Activated CD8-positive, alpha-beta memory T cell treated with anti-CD3 and anti-CD28 coated beads for 24 hours (primary cell): ENCODE measurements around the gene FGD6.
"Not testable (repeated sequence)": the region's sequence is repeated elsewhere in the genome, so short reads cannot be mapped to it uniquely, and the experiment has no call there.

Experiments used
- DNase-seq: peaks from one replicate; pipeline ENCODE4 v3.0.0-alpha.2; 2020

Gene FGD6

GRCh38 chr12:95118138-95118787, 99.0 kb downstream of the FGD6 start:
- no peak for DNase-seq

DNA sequence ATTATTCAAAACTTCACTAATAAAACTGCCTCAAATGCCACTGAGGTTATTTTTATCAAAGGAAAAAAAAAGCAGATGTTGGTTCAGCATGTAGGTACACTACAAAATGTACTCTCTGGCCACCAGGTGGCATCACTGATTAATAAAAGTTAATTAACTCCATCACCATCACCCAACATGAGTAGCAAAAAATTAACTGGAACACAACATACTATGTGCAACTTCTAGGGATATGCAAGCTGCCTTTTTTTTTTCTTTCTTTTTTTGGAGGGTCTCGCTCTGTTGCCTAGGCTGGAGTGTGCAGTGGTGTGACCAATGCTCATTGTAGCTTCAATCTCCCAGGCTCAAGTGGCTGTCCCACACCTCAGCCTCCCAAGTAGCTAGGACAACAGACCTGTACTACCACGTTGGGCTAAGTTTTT, 100.1 kb downstream of the FGD6 start:
- DNase-seq = peak; percentile 65

DNA sequence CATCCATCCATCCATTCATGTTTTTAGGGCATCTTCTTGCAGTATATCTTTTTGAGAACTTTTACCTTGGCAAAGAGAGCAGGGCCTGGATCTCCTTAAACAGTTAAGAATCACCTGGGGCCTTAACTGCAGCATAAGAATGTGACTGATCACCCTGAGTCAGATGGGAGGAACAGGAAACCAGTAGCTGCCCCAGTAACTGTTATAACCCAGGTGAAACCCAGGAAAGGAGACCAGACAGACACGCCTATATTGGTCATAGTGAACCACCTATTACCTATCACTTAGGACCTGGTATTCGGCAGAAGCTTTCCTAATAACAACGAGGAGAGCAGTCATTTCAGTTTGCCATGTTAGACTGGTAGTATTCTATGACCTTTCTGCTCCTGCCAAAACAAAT, 100.5 kb downstream of the FGD6 start:
- no peak for DNase-seq

GRCh38 chr12:95116341-95116740, 100.9 kb downstream of the FGD6 start:
- DNase-seq = no peak

DNA sequence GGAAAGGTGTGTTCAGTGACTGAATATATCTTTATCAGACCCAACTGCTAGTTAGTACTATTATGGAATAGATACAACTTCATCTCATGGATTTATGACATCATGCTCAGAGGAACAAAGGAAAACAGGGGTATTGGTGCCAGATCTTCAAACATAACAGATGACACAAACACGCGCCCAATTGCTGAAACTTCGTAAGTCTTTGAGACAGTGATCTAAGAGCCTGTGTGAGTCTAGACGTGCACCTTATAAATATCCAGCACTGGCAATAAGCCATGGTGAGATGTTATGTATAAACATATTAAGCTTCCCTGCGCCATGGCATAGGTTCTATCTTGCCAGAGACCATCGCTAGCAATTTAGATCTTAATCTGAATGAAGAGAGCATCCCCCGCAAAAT, 101.6 kb downstream of the FGD6 start:
- no peak for DNase-seq

DNA sequence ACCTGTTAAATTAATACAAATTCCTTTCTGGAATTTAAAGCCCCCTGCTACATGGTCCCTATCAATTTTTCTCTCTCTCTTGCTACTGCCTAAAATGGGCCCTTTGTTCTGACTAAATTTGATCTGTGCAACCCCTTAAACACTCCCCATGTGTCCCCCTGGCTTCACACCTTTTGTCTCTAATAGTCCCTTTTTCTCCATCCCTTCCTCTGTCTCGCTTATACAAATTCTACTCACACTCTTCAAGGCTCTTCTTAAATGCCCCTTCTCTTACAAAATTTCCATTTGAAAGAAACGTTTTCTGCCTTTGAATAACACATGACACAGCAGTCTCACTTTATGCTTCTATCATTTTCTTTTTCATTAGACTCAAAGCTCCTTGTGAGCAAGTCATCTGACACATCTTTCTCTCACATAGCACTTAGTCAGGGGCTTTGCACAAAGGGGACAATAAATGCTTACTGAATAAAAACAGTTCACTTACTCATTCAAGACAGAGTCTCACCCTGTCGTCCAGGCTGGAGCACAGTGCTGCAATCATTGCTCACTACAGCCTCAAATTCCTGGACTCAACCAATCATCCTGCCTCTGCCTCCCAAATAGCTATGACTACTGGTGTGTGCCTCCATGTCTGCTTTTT, 102.4 kb downstream of the FGD6 start:
- DNase-seq = no peak

DNA sequence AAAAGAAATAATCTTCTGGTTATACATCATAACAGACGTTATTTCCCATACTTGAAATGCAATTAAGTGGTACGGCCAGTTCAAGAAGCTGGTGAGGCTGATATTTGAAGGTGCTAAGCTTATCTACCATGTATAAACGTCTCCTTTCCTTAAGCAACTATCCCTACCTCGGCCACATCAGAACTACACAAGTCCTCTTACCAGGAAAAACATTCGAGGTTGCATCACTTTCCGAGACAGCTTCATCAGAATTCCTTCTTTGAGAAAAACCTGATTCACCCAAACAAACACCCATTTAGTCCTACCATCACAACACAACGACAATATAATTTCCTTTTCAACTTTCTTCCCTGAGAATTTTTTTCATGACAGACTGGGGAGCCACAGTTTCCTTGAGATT, 109.9 kb downstream of the FGD6 start:
- no peak for DNase-seq

GRCh38 chr12:95105540-95105939, 111.7 kb downstream of the FGD6 start:
- DNase-seq = no peak

- no peak for DNase-seq
Measured at GRCh38 chr12:95104919-95105452, 112.3 kb downstream of the FGD6 start.

GRCh38 chr12:95102916-95103671, 114.2 kb downstream of the FGD6 start:
- no peak for DNase-seq

GRCh38 chr12:95101957-95102356, 115.3 kb downstream of the FGD6 start:
- DNase-seq = not testable (repeated sequence)

- no peak for DNase-seq
Measured at GRCh38 chr12:95100264-95101190, 116.7 kb downstream of the FGD6 start.

DNA sequence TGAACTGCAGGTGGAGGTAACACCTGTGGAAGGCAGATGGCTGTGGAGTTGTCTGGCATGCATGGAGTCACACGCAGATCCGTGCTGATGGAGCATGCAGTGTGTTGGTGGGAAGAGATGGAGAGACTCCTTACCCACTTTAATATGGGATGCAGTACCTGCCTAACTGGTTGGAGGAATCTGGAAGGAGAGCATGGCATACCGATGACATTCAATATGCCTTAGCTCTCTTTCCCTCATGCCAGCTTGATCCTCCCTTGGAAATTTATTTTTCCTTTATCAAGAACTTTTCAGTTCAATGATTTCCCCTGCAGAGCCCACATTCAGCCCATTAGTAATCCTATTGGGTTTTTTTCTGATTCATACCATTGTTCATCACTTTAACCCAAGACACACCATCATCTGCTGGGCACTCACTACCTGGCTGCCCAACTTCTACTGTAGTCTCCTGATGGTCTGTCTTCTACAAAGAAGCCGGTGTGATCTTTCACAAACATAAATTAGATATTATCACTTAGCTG, 117.9 kb downstream of the FGD6 start:
- no peak for DNase-seq

GRCh38 chr12:95096852-95097251, 120.4 kb downstream of the FGD6 start:
- no peak for DNase-seq

GRCh38 chr12:95096378-95096777, 120.9 kb downstream of the FGD6 start:
- no peak for DNase-seq

- not testable (repeated sequence) for DNase-seq
Measured at GRCh38 chr12:95095866-95096265, 121.4 kb downstream of the FGD6 start.

DNA sequence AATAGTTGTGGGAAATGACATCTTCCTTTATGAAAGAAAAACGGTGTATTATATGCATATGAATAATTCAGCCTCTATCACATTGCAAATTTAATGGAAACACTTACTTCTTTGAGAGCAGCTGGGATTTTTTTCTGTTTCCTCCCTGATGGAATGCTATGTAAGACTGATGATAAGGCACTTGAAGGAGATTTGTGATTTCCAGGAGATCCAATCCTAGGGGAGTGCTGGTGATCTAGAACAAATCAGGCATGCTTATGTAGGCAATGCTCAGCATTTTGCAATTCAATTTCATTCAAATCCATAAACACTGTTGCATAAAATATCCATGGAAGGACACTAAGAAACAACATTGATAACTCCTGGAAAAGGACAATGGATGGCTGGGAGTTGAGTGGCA, 127.8 kb downstream of the FGD6 start:
- DNase-seq = no peak

- DNase-seq = no peak
Measured at GRCh38 chr12:95088379-95088778, 128.9 kb downstream of the FGD6 start.

DNA sequence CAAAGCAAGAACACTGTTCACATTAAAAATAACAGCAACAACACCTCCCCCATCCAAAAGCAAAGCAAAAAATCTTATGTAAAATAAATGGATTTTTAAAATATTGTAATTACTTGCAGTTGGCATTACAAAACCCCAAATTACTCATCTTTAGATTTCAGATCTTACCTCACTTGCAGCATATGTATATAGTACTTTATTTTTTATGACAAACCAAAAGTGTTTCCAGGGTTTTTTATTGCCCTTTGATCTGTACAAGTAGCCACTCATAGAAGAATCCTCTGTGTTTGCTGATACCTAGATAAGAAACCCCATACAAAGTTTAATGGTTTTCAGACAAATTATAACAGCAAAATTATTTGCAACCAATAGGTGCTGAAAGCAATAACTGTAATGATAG, 131.7 kb downstream of the FGD6 start:
- no peak for DNase-seq

- DNase-seq = no peak
Measured at GRCh38 chr12:95083938-95084337, 133.3 kb downstream of the FGD6 start.

- no peak for DNase-seq
Measured at GRCh38 chr12:95083471-95083870, 133.8 kb downstream of the FGD6 start.

DNA sequence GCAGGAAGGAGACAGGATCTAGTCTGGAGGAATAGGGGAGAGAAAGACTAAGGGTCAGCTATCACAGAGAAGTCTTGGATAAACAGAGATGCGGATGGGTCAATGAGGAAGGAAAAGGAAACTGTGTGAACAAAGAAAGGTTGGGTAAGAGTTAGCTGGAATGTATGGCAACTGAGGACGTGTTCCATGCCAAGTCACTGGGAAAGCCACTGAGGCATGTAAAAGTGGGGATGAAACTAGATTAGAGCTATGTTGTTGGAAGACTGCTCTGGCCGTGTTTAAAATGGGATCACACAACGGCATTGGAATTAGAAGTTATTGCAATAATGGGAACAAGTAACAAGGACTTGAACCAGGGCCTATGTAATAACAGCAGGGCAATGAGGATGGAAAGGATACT, 139.9 kb downstream of the FGD6 start:
- no peak for DNase-seq

GRCh38 chr12:95074766-95075165, 142.5 kb downstream of the FGD6 start:
- DNase-seq = no peak
